Psoas muscle (tissue), 8 donors: ENCODE measurements around the gene NINJ1. TPM values are rescaled to one million over a fixed set of nuclear protein-coding genes. Genes with fewer than 3 reads are reported as not detected.

Experiments used
- ATAC-seq, 4 donors: fragments of 200-7000 bp; cut with Tn5 transposase; one replicate each; pipeline ENCODE4 v1.9.1; 2020; ENCODE audit warnings: moderate library complexity in 3 of 4, mild to moderate bottlenecking in 2 of 4
- DNase-seq, 2 donors: peaks; one replicate each; pipeline ENCODE4 v3.0.0-alpha.2; 2020
- H3K27ac ChIP-seq: fragments of 200-600 bp; one replicate; pipeline ENCODE4 v1.8.0; 2022
- H3K27me3 ChIP-seq, 3 donors: fragments of 200-600 bp in 1 of 3; one replicate each; pipeline versions ENCODE4 v1.6.1 to v1.8.0; 2013 to 2022; ENCODE audit warnings: low read length in 2 of 3, mild to moderate bottlenecking in 2 of 3, moderate library complexity in 1 of 3; ENCODE audit not compliant: insufficient read depth in 3 of 3
- H3K36me3 ChIP-seq, 2 donors: fragments of 200-600 bp in 1 of 2; one replicate each; pipeline versions ENCODE4 v1.6.1 to v1.8.0; 2013 to 2022; ENCODE audit warnings: low read depth in 1 of 2, mild to moderate bottlenecking in 1 of 2, moderate library complexity in 1 of 2; ENCODE audit not compliant: insufficient read depth in 1 of 2
- H3K4me1 ChIP-seq: fragments of 200-600 bp; one replicate; pipeline ENCODE4 v1.8.0; 2022
- H3K4me3 ChIP-seq: fragments of 200-600 bp; one replicate; pipeline ENCODE4 v1.8.0; 2022; ENCODE audit warnings: mild to moderate bottlenecking
- H3K9me3 ChIP-seq: fragments of 200-600 bp; one replicate; pipeline ENCODE4 v1.8.0; 2022
- CTCF ChIP-seq: fragments of 200-600 bp; IDR thresholded peaks from one replicate; pipeline ENCODE4 v1.8.0; 2022; ENCODE audit warnings: antibody characterized with exemption
- WGBS, 3 donors: extraction: QIAGEN DNeasy Blood & Tissue Kit; methylation state at CpG; one replicate each; pipeline versions ENCODE4 v1.1.6 to v1.1.7; 2013; 5-methylcytosine and 5-hydroxymethylcytosine counted together
- intact Hi-C, 2 donors: fragments of 100-400 bp; cut with DNase I; formaldehyde crosslinking; loops; one replicate each; pipeline versions ENCODE4 v1.11.0 to v1.14.2; 2022
- polyA plus RNA-seq, 3 donors: library from polyadenylated mRNA; stranded (reverse); fragments of 200-250 nt; gene quantifications; one replicate each; pipeline ENCODE4 v1.2.3, GENCODE V29; 2013
- total RNA-seq, 4 donors: library from RNA; stranded (reverse); fragmentation: NEBNext Ultra II Directional in 2 of 4; extraction: Animal tissue kit (Norgen Biotek cat#: 25700) in 2 of 4; gene quantifications; one replicate each; pipeline versions ENCODE4 v1.2.1 to v1.2.4, GENCODE V29; 2021 to 2023
- donor health status: healthy with polysubstance abuse.
- donor health status: DM: no; HTN: no; CAD: no; lungs with moderate emphysema.
- donor health status: Bipolar disorder and iron deficiency.
- donor health status: healthy.
- donor health status: DM: yes; HTN: yes; CAD: no.
- donor health status: DM: no; HTN: no; CAD: no.
- donor health status: DM: no; HTN: no; CAD: no.
- donor health status: DM: yes; HTN: yes; CAD: no.

Gene NINJ1
- total and polyA plus RNA-seq, 7 donors, result 17.8 to 40.1 (median 21.3) TPM

GRCh38 chr9:93131599-93132286 lies 2.3 kb downstream of the NINJ1 start:
- DNase-seq, result no peak
- no peaks in the 10 kb centered on the region for H3K36me3 ChIP-seq
- WGBS, 3 donors, result 85 to 93% (median 87%) methylated on average over 13 of the region's 13 CpGs
- no peak for TF ChIP-seq CTCF
- peak overlapping the region; percentile 97 for H3K4me3 ChIP-seq
- peak overlapping the region; percentile 53 for H3K27ac ChIP-seq
- no peaks in the 10 kb centered on the region for H3K27me3 ChIP-seq
- peaks cover 66% of the 10 kb centered on the region for H3K4me1 ChIP-seq
- H3K9me3 ChIP-seq, result no peaks in the 10 kb centered on the region
- intact Hi-C loops, result no loop called here
- no peak for ATAC-seq

- 43 to 53% (median 43%) methylated on average over 15 of the region's 15 CpGs for whole genome bisulfite sequencing, 3 donors
- intact Hi-C loops, result no loop called here
Observed at GRCh38 chr9:93130861-93131481, 3.1 kb downstream of the NINJ1 start.

GRCh38 chr9:93129691-93130500 lies 4.2 kb downstream of the NINJ1 start:
- intact Hi-C loops, result no loop called here
- DNase-seq (peak in 1 of 2 donors; percentile 76), ATAC-seq (peak in 2 of 4 donors; percentile 12 to 17)
- no peak overlapping the region for H3K4me3 ChIP-seq
- peak overlapping the region; percentile 41 for H3K27ac ChIP-seq
- TF ChIP-seq CTCF, result no peak
- peaks cover 0 to 14% of the 10 kb centered on the region in 2 donors for H3K36me3 ChIP-seq
- H3K9me3 ChIP-seq, result no peaks in the 10 kb centered on the region
- no peaks in the 10 kb centered on the region for H3K27me3 ChIP-seq
- peaks cover 63% of the 10 kb centered on the region for H3K4me1 ChIP-seq
- WGBS, 3 donors, result 54 to 64% (median 56%) methylated on average over 10 to 11 of the region's 11 CpGs

More at GRCh38 chr9:93130861-93131481, 3.1 kb downstream of the NINJ1 start:
- peak overlapping the region; percentile 97 for H3K4me3 ChIP-seq
- H3K4me1 ChIP-seq, result peaks cover 69% of the 10 kb centered on the region
- no peaks in the 10 kb centered on the region for H3K27me3 ChIP-seq
- no peak for TF ChIP-seq CTCF
- peaks cover 0 to 4% of the 10 kb centered on the region in 2 donors for H3K36me3 ChIP-seq
- peak; percentile 62 to 76 for DNase-seq
- H3K9me3 ChIP-seq, result no peaks in the 10 kb centered on the region
- H3K27ac ChIP-seq, result peak overlapping the region; percentile 53
- ATAC-seq, result no peak

GRCh38 chr9:93129286-93129685 lies 4.8 kb downstream of the NINJ1 start:
- no peak overlapping the region for H3K27ac ChIP-seq
- WGBS, 3 donors, result 41 to 51% (median 48%) methylated on average over 7 to 8 of the region's 8 CpGs
- intact Hi-C loops, result no loop called here
- ATAC-seq, result no peak
- H3K27me3 ChIP-seq, result no peaks in the 10 kb centered on the region
- H3K4me1 ChIP-seq, result peaks cover 59% of the 10 kb centered on the region
- peaks cover 0 to 20% of the 10 kb centered on the region in 2 donors for H3K36me3 ChIP-seq
- no peak for TF ChIP-seq CTCF
- DNase-seq, result no peak
- H3K9me3 ChIP-seq, result no peaks in the 10 kb centered on the region
- H3K4me3 ChIP-seq, result no peak overlapping the region
